Neuronal stem cell (in vitro differentiated cells): ENCODE results near the gene TTC39C.

Source experiments
- DNase-seq: peaks from one replicate; pipeline ENCODE4 v3.0.0-alpha.2; 2013; ENCODE audit warnings: low spot score
- H2AFZ ChIP-seq: one replicate; pipeline ENCODE4 v1.6.1; 2013; ENCODE audit warnings: mild to moderate bottlenecking, low read length, inconsistent platforms
- H2AK5ac ChIP-seq: 2 replicates; pipeline ENCODE4 v1.6.1; 2013; ENCODE audit warnings: low read depth, mild to moderate bottlenecking, inconsistent platforms, low read length, moderate library complexity, mixed read lengths
- H2BK120ac ChIP-seq: 2 replicates; pipeline ENCODE4 v1.6.1; 2013; ENCODE audit warnings: low read depth, mild to moderate bottlenecking, inconsistent platforms, low read length, moderate library complexity, mixed read lengths
- H2BK12ac ChIP-seq: one replicate; pipeline ENCODE4 v1.6.1; 2013; ENCODE audit warnings: low read length, inconsistent platforms
- H2BK15ac ChIP-seq: 2 replicates; pipeline ENCODE4 v1.6.1; 2013; ENCODE audit warnings: mild to moderate bottlenecking, low read length, inconsistent platforms, mixed read lengths
- H2BK5ac ChIP-seq: one replicate; pipeline ENCODE4 v1.6.1; 2013; ENCODE audit warnings: inconsistent platforms, mild to moderate bottlenecking, low read length, moderate library complexity
- H3K14ac ChIP-seq: one replicate; pipeline ENCODE4 v1.6.1; 2013; ENCODE audit warnings: low read length, inconsistent platforms
- H3K18ac ChIP-seq: 2 replicates; pipeline ENCODE4 v1.6.1; 2013; ENCODE audit warnings: low read length, inconsistent platforms
- H3K23ac ChIP-seq: 2 replicates; pipeline ENCODE4 v1.6.1; 2013; ENCODE audit warnings: low read depth, mild to moderate bottlenecking, mixed read lengths, low read length, inconsistent platforms; ENCODE audit not compliant: poor library complexity
- H3K27ac ChIP-seq: replicated peaks from 3 replicates; pipeline ENCODE4 v1.5.1; 2013; ENCODE audit warnings: low read length, inconsistent platforms
- H3K27me3 ChIP-seq, 3 experiments: 2 replicates each; pipeline ENCODE4 v1.6.1; 2013; ENCODE audit warnings: low read length in 3 of 3, mild to moderate bottlenecking in 2 of 3, inconsistent platforms in 1 of 3, low read depth in 1 of 3, mixed read lengths in 1 of 3, moderate library complexity in 1 of 3; ENCODE audit not compliant: control insufficient read depth in 3 of 3, insufficient read depth in 3 of 3
- H3K36me3 ChIP-seq, 2 donors: replicated peaks in 1 of 2; 2 replicates each; pipeline ENCODE4 v1.6.1; 2013; ENCODE audit warnings: low read length in 2 of 2; ENCODE audit not compliant: control insufficient read depth in 2 of 2, insufficient read depth in 2 of 2
- H3K4ac ChIP-seq: 2 replicates; pipeline ENCODE4 v1.6.1; 2013; ENCODE audit warnings: inconsistent platforms, mild to moderate bottlenecking, low read length, moderate library complexity
- H3K4me1 ChIP-seq, 2 donors: 1 replicate in 1 of 2; 2 replicates in 1 of 2; pipeline ENCODE4 v1.6.1; 2013; ENCODE audit warnings: low read length in 2 of 2, low read depth in 1 of 2; ENCODE audit not compliant: control insufficient read depth in 2 of 2, insufficient read depth in 1 of 2
- H3K4me2 ChIP-seq: one replicate; pipeline ENCODE4 v1.6.1; 2013; ENCODE audit warnings: mild to moderate bottlenecking, low read length, inconsistent platforms; ENCODE audit not compliant: insufficient read depth, poor library complexity, severe bottlenecking
- H3K4me3 ChIP-seq, 2 donors: 2 replicates each; pipeline ENCODE4 v1.5.1; 2013; ENCODE audit warnings: low read length in 2 of 2, mild to moderate bottlenecking in 2 of 2, inconsistent platforms in 1 of 2, moderate library complexity in 1 of 2
- H3K79me1 ChIP-seq: one replicate; pipeline ENCODE4 v1.6.1; 2013; ENCODE audit warnings: low read depth, mild to moderate bottlenecking, inconsistent platforms, low read length, moderate library complexity
- H3K9ac ChIP-seq: one replicate; pipeline ENCODE4 v1.6.1; 2013; ENCODE audit warnings: mild to moderate bottlenecking, low read depth, low read length, inconsistent platforms; ENCODE audit not compliant: poor library complexity
- H3K9me3 ChIP-seq, 2 donors: replicated peaks in 1 of 2; 2 replicates each; pipeline versions ENCODE3 to v1.6.1; 2013; ENCODE audit warnings: low read length in 2 of 2, mild to moderate bottlenecking in 2 of 2, inconsistent platforms in 1 of 2, low read depth in 1 of 2, mixed read lengths in 1 of 2, moderate library complexity in 1 of 2; ENCODE audit not compliant: control insufficient read depth in 2 of 2, insufficient read depth in 1 of 2
- H4K8ac ChIP-seq: one replicate; pipeline ENCODE4 v1.6.1; 2013; ENCODE audit warnings: low read depth, mild to moderate bottlenecking, inconsistent platforms, low read length, moderate library complexity
- H4K91ac ChIP-seq: one replicate; pipeline ENCODE4 v1.6.1; 2013; ENCODE audit warnings: low read length, low read depth, mild to moderate bottlenecking, inconsistent platforms; ENCODE audit not compliant: poor library complexity
- WGBS, 2 donors: extraction: QIAGEN DNeasy Blood & Tissue Kit; methylation state at CpG; one replicate each; pipeline ENCODE4 v1.1.7; 2013; ENCODE audit warnings: missing lambda C conversion rate in 2 of 2, mixed read lengths in 1 of 2; ENCODE audit not compliant: insufficient read length in 2 of 2, insufficient replicate concordance in 1 of 2; ENCODE audit errors: extremely low coverage in 2 of 2; 5-methylcytosine and 5-hydroxymethylcytosine counted together

The TTC39C gene

GRCh38 chr18:23995180-23995579 lies 19.4 kb upstream of the TTC39C start:
- Histone ChIP-seq H3K79me1 (no peaks in the 10 kb centered on the region), H3K9ac (no peak overlapping the region), H3K36me3 (no peaks in the 10 kb centered on the region), H2AFZ (no peak overlapping the region), H2AK5ac (no peak overlapping the region), H3K4me2 (no peak overlapping the region), H3K9me3 (no peaks in the 10 kb centered on the region), H3K14ac (no peak overlapping the region), H2BK12ac (no peak overlapping the region), H2BK5ac (no peak overlapping the region), H3K4me3 (no peak overlapping the region), H4K8ac (no peak overlapping the region), H3K4me1 (peaks cover 0 to 3% of the 10 kb centered on the region in 2 donors), H3K4ac (no peak overlapping the region), H2BK120ac (no peak overlapping the region), H3K18ac (no peak overlapping the region), H2BK15ac (no peak overlapping the region), H4K91ac (no peak overlapping the region), H3K27ac (no peak overlapping the region), H3K27me3 (peaks cover 0 to 21% (median 0%) of the 10 kb centered on the region in 3 experiments), H3K23ac (no peak overlapping the region)
- DNase-seq: no peak
- WGBS, 2 donors: no CpG with 5 or more reads among the region's 13 CpGs

- H2BK5ac ChIP-seq: no peak overlapping the region
- peaks cover 0 to 21% (median 0%) of the 10 kb centered on the region in 3 experiments for H3K27me3 ChIP-seq
- H2BK15ac ChIP-seq: no peak overlapping the region
- H3K18ac ChIP-seq: no peak overlapping the region
- no peaks in the 10 kb centered on the region for H3K79me1 ChIP-seq
- H2BK120ac ChIP-seq: no peak overlapping the region
- no peaks in the 10 kb centered on the region for H3K36me3 ChIP-seq
- no peaks in the 10 kb centered on the region for H3K9me3 ChIP-seq
- H3K4ac ChIP-seq: no peak overlapping the region
- no peak overlapping the region for H3K14ac ChIP-seq
- no peak overlapping the region for H3K27ac ChIP-seq
- no peak overlapping the region for H4K8ac ChIP-seq
- no peak overlapping the region for H2BK12ac ChIP-seq
- H3K4me2 ChIP-seq: no peak overlapping the region
- H3K4me3 ChIP-seq: no peak overlapping the region
- no peak for DNase-seq
- no peak overlapping the region for H4K91ac ChIP-seq
- no peak overlapping the region for H3K9ac ChIP-seq
- no CpG with 5 or more reads among the region's 2 CpGs for WGBS, 2 donors
- peaks cover 0 to 3% of the 10 kb centered on the region in 2 donors for H3K4me1 ChIP-seq
- no peak overlapping the region for H3K23ac ChIP-seq
- no peak overlapping the region for H2AFZ ChIP-seq
- H2AK5ac ChIP-seq: no peak overlapping the region
Observed at GRCh38 chr18:23998018-23998417, 16.5 kb upstream of the TTC39C start.

- Histone ChIP-seq H3K9ac (no peak overlapping the region), H4K8ac (no peak overlapping the region), H3K27ac (no peak overlapping the region), H4K91ac (no peak overlapping the region), H3K9me3 (no peaks in the 10 kb centered on the region), H3K79me1 (no peaks in the 10 kb centered on the region), H2BK5ac (no peak overlapping the region), H2BK120ac (no peak overlapping the region), H3K23ac (no peak overlapping the region), H3K4me1 (peaks cover 0 to 3% of the 10 kb centered on the region in 2 donors), H2BK15ac (no peak overlapping the region), H3K27me3 (peaks cover 0 to 21% (median 0%) of the 10 kb centered on the region in 3 experiments), H3K4me3 (no peak overlapping the region), H3K4ac (no peak overlapping the region), H2AFZ (no peak overlapping the region), H3K14ac (no peak overlapping the region), H2BK12ac (no peak overlapping the region), H3K36me3 (no peaks in the 10 kb centered on the region), H2AK5ac (no peak overlapping the region), H3K4me2 (no peak overlapping the region), H3K18ac (no peak overlapping the region)
- WGBS, 2 donors: no CpG with 5 or more reads among the region's 4 CpGs
- DNase-seq: no peak
Observed at GRCh38 chr18:23998820-23999219, 15.7 kb upstream of the TTC39C start.

GRCh38 chr18:24000613-24001490 lies 13.7 kb upstream of the TTC39C start:
- H2BK12ac ChIP-seq: no peak overlapping the region
- no peak overlapping the region for H4K8ac ChIP-seq
- no peaks in the 10 kb centered on the region for H3K4me1 ChIP-seq
- H4K91ac ChIP-seq: no peak overlapping the region
- H2BK5ac ChIP-seq: no peak overlapping the region
- H2BK15ac ChIP-seq: no peak overlapping the region
- H3K18ac ChIP-seq: no peak overlapping the region
- no peak overlapping the region for H3K4ac ChIP-seq
- no peak for DNase-seq
- no peak overlapping the region for H2BK120ac ChIP-seq
- no peak overlapping the region for H3K4me3 ChIP-seq
- no peaks in the 10 kb centered on the region for H3K36me3 ChIP-seq
- no peak overlapping the region for H3K23ac ChIP-seq
- no peak overlapping the region for H3K9ac ChIP-seq
- peaks cover 0 to 26% (median 0%) of the 10 kb centered on the region in 3 experiments for H3K27me3 ChIP-seq
- H3K79me1 ChIP-seq: no peaks in the 10 kb centered on the region
- no peak overlapping the region for H2AFZ ChIP-seq
- H3K14ac ChIP-seq: no peak overlapping the region
- no peak overlapping the region for H2AK5ac ChIP-seq
- no CpG with 5 or more reads among the region's 8 CpGs for WGBS, 2 donors
- no peak overlapping the region for H3K4me2 ChIP-seq
- H3K9me3 ChIP-seq: no peaks in the 10 kb centered on the region
- no peak overlapping the region for H3K27ac ChIP-seq
